GM23338 (cell line): Measurements from ENCODE around the gene SRM.
"Not testable (repeated sequence)": the region's sequence is repeated elsewhere in the genome, so short reads cannot be mapped to it uniquely, and the experiment has no call there.

Experiments
- CTCF ChIP-seq, 2 experiments: fragments of 200-600 bp in 1 of 2; sonication (generic) in 1 of 2; conservative IDR thresholded peaks; 2 replicates each; pipeline versions ENCODE4 v1.5.1 to v1.6.1; 2016 to 2017; ENCODE audit warnings: antibody characterized with exemption in 2 of 2, low read depth in 2 of 2, mild to moderate bottlenecking in 2 of 2, moderate library complexity in 1 of 2
- EZH2 ChIP-seq: fragments of 200-600 bp; sonication (generic); IDR thresholded peaks from one replicate; pipeline ENCODE4 v1.8.0; 2017; ENCODE audit warnings: antibody characterized with exemption, mild to moderate bottlenecking, low read depth; ENCODE audit not compliant: unreplicated experiment

GRCh38 chr1:11019358-11019757, 40.5 kb downstream of the SRM start:
- not testable (repeated sequence) for TF ChIP-seq CTCF (conservative IDR thresholded peaks at IDR 0.05; ENCODE audit: low read depth in 2 of 2); EZH2
